ENCODE measurements around the gene SMARCAL1.

DNA sequence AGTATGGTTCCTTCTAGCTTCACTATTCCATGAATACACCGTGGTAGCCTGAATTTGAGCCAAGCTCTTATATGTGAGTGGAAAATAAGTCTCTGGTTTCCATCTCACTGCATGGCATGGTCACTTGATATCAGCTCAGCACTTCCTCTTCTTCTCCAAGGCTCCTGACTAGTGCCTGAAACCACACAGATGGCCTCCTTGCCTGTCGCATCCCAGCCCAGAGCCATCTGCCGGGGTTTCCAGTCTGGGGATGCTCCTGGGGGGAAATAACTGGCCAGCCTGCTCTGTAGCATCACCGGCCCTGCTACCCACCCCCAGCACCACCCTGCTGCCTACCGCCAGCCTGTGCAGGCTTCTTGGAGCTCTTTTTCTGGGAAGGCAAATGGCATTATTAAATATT lies 32.3 kb upstream of the SMARCAL1 start:
- no peak for TF ChIP-seq POLR2A (IDR thresholded peaks at IDR 0.05)
- TF ChIP-seq, protein P1, sequence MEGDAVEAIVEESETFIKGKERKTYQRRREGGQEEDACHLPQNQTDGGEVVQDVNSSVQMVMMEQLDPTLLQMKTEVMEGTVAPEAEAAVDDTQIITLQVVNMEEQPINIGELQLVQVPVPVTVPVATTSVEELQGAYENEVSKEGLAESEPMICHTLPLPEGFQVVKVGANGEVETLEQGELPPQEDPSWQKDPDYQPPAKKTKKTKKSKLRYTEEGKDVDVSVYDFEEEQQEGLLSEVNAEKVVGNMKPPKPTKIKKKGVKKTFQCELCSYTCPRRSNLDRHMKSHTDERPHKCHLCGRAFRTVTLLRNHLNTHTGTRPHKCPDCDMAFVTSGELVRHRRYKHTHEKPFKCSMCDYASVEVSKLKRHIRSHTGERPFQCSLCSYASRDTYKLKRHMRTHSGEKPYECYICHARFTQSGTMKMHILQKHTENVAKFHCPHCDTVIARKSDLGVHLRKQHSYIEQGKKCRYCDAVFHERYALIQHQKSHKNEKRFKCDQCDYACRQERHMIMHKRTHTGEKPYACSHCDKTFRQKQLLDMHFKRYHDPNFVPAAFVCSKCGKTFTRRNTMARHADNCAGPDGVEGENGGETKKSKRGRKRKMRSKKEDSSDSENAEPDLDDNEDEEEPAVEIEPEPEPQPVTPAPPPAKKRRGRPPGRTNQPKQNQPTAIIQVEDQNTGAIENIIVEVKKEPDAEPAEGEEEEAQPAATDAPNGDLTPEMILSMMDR (IDR thresholded peaks at IDR 0.05), result no peak
